HG02798 (cell line): ENCODE results near the gene KANK4.

Source experiments
- ATAC-seq: cut with Tn5 transposase; IDR thresholded peaks from one replicate; pipeline ENCODE4 v1.9.1; 2021; ENCODE audit warnings: mild to moderate bottlenecking; ENCODE audit not compliant: unreplicated experiment, poor library complexity

The KANK4 gene

DNA sequence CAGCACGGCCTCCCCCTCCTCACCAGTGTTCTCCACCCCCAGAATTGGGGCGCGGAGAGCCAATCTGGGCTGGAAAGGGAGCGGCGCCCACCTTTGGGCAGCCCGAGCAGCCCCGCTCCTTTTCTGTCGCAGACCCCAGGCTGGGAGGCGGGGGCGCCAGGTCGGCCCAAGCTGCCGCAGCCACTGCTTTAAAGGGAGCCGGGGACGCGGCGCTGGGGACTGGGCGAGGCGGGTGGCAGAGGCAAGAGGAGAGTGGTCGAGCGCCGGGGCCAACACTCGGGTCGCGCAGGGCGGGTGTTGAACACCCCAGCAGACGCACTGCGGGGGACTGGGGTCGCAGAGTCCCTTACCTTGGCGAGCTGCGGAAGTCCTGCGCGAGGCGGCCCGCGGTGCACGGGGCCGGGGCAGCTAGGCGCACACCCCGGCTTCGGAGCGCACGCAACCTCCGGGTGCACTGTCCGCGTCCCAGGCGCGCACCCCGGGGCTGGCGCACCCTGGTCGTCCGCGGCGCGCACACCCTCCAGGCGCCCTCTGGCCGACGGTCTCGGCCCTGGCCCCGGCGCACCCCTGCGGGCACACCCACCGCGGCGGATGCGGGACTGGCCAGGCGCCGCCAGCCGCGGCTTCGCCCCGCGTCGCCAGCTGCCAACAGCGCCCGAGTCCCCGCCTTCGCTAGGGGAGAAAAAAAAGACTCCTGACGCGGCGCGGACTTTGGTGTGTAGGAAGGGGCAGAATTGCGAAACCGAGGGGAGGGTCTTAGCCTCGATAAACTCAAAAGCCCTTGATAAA is at the start of gene KANK4:
KANK4 (minus strand) TSS at position 679 of the 789 bp plus-strand sequence. CDS start 37,870 bp downstream, outside the sequence.
- no peak for ATAC-seq

DNA sequence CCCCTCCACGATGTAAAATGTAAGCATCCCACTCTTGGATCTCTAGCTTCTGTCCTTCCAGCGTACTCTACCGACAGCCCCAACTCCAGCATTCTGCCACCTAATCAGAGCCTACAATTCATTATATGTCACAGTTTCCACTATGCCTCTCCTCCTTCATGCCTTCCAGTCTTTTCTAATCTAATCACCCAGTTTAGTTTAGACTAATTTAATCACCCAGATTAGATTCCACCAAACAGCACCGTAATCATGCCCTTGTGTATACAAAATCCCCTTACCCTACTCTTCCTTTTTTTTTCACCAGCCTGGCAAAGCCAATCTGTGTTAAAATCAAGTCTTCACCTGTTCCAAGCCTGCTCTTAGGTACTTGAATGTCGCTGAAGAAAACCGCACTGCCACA is 49.8 kb upstream of the KANK4 start:
- no peak for ATAC-seq

DNA sequence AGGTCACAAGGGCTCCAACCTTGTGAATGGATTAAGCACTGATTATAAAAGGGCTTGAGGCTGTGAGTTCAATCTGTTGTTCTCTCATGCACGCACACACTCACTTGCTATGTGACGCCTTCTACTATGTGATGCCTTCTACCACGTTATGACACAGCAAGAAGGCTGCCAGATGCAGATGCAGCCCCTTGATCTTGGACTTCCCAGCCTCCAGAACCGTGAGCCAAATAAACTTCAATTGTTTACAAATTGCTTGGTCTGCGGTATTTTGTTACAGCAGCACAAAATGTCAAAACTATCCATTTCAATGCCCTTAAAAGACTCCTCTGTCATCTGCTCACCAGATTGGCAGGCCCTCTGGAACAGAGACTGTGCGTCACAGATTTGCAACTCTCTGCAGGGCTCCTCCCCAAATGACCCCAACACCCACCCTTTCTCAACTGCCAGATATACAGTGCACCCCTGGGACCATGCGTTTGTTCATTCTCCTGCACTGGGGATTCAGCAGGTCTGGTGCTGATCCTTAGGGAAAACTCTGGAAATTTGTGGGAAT is 47.8 kb upstream of the KANK4 start:
- ATAC-seq: no peak

DNA sequence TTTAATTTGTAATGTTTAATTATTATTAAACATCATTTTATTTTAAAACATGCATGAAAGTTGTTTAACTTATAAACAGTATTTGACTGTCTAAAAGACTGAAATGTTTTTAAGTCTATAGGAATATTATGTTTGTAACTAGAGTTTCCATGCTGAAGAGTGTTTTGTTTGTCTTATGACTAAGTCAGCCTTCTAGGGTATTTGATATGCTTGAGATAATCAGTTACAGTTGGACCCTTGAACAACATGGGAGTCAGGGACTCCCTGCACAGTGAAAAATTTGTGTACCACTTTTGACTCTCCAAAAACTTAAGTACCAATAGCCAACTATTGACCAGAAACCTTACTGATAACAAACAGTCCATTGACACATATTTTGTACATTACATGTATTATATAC is 45.5 kb upstream of the KANK4 start:
- ATAC-seq: no peak

DNA sequence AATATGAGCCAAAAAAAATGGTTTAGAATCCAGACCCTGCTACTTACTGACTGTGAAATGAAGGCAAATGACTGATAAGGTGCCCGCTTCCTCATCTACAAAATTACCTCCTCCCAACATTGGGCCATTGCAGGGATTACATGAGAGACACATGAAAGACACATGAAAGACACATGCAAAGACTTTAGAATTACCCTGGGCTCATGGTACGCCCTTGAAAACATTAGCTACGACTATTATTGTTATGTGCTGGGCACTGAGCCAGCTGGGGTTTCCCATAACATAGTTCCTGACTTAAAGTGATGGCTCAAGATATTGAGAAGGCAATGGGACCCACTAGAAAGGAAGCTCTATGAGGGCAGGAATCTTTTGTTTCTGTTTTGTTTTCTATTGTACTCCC is 43.7 kb upstream of the KANK4 start:
- ATAC-seq: no peak

DNA sequence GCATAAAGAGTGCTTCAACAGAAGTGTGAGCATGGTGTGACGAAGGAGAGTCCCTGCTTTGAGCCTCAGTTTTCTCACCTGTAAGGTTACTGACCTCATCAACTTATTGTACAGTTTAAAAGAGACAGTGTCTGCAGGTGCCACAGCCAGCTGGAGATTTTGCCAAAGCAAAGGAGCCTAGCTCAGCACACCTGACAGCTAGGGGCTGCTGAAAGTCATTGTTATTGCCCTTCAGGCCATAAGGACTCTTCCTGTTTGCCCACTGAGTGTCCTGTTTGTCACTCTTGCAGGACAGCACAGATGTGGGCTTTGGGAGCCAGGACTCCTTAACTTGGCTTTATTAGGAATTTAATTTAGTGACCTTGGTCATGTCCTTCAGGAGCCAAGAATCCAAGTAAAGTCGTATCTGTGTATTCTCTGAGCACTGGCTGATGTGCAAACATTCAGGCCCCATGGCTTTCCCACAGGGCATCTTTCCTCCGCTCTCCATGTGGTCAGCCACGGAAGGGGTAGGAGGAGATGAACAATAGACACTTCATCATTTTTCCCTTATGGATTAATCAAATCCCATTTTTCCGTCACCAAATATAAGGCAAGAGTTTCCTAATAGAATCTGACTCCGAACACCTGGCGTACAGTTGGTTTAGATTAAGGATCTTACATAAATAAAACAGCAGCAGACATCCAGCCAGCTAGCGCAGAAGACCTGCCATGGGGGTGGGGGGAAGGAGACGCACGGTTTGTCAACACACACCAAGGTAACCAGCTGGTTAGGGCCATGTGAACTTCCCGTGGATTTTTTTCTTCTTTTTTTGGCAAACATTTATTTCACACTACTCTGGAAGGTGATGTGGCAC is 43.1 kb upstream of the KANK4 start:
- ATAC-seq: no peak

DNA sequence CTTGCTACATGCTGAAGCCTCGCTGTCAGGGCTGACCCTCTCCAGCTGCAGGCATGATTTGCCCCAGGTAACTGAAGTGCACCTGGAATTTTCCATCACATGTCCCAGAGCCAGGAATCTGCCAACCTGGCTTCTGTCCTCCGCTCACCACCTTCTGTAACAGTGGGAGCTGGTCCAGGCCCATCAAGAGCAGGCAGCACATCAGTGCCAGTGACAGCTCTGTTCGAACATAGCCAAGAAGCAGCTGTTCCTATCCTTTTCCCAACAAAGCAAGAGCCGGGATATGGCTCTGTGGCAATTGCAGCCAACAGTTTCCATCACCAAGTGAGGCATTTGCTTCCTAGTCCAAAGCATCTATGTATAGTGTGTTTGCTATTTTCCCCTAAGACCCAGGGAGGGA is 42.2 kb upstream of the KANK4 start:
- no peak for ATAC-seq

DNA sequence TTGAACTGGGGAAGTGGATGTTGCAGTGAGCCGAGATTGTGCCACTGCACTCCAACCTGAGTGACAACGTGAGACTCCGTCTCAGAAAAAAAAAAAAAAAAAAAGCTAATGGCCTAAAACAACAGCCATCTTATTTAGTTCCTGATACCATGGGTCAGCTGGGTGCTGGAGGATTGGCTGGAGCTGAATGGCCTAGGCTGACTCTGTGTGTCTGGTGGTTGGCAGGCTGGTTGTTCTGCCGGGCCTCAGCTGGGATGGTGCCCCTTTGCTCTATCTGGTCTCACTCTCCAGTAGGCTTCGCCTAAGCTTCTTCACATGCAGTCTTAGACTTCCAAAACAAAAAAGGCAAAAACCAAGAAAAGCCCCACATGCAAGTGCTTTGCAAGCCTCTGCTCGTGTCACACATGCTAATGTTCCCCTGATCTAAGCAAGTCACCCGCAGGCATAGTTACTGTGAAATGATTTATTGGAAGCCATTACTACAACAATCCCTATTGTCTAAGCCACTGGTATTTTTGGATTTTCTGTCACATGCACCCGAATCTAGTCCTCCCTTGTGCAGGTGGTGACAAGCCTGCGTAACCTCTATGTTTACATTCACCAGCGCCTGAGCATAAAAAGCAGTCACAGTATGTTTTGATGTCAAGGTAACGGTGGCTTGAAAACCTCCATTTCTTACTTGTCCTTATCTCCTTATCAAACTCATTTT is 39.6 kb upstream of the KANK4 start:
- no peak for ATAC-seq

DNA sequence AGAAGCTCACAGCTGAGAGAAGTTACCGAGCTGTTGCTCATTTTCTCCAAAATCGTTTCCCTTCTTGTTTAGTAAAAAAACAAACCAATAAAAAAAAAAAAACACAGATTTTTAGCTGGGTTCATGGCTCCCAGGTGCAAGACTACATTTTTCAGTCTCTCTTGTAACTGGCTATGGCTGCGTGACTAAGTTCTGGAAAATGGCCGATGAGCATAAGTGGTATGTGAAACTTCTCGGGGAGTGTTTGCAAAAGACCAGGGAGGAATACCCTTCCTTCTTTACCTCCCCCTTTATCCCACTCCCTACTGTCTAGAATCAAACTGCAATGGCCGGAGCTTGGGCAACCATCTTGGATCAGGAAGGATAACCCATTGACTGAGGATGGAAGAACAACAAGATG is 38.7 kb upstream of the KANK4 start:
- no peak for ATAC-seq

DNA sequence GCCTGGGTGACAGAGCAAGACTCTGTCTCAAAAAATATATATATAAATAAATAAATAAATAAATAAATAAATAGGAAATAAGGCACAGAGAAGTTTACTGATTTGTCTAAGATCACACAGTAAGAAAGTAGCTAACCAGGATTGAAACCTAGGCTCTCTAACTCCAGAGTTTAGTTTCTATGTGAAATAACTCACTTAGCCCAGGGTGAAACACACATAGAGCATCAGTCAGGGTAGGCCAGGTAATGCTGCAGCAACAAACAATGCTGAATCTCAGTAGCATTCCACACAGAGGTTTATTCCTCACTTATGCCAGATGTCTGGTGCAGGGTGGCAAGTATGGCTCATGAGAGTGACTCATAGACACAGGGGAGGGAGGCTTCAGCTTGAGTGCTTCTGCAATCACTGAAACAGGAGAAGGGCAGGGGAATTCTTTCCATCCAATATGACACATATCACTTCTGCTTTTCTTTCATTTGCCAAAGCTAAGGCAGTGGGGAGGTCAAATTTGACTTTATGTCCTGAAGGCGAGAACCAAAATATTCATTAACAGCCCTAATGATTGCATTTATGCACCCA is 37.1 kb upstream of the KANK4 start:
- ATAC-seq: peak; percentile 67

DNA sequence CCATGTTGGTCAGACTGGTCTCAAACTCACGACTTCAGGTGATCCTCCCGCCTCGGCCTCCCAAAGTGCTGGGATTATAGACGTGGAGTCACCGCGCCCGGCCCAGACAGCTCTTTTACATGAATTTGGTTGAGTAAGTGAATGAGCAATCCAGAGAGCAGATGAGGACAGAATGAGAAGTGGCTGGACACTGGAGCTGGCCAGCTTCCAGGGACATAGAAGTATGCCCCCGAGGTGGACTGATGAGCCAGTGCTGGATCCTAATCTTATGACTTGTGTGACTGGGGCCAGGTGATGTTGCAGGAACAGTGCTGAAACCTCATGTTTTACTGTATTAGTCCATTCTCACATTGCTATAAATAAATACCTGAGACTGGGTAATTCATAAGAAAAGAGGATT is 35.9 kb upstream of the KANK4 start:
- ATAC-seq: no peak

DNA sequence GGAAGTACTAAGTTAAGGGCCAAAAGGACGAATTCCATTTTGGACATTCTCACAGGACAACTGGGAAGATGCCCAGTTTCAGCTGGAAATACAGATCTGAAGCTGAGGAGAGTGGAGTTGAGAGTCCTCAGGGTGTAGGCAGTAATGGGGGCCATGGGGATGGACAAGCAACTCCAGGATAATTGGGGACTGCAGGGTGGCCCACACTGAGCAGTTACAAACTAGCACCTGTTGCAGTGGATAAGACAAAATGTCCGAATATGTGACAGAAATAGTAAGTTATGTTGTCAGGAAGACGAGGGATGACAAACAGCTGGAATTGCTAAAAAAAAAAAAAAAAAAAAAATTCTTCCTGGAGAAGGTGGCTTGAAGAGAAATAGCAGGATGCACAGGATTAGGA is 34.6 kb upstream of the KANK4 start:
- ATAC-seq: no peak

DNA sequence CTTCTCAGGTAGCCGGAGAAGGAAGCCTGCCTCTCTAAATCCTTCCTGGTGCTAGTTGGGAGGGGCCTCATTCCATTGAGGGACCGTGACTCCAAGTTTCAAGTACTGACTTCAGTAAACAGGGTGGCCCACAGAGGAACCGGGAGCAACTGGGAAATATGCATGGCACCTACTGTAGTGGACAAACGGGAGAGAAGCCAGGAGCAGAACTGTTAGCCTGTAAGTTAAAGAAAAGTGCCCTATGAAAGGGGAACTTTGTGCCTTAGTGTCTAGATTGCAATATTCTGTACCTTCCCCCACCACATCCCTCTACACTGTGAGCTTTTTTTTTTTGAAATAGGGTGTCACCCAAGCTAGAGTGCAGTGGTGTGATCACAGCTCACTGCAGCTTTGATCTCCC is 33.2 kb upstream of the KANK4 start:
- ATAC-seq: no peak

DNA sequence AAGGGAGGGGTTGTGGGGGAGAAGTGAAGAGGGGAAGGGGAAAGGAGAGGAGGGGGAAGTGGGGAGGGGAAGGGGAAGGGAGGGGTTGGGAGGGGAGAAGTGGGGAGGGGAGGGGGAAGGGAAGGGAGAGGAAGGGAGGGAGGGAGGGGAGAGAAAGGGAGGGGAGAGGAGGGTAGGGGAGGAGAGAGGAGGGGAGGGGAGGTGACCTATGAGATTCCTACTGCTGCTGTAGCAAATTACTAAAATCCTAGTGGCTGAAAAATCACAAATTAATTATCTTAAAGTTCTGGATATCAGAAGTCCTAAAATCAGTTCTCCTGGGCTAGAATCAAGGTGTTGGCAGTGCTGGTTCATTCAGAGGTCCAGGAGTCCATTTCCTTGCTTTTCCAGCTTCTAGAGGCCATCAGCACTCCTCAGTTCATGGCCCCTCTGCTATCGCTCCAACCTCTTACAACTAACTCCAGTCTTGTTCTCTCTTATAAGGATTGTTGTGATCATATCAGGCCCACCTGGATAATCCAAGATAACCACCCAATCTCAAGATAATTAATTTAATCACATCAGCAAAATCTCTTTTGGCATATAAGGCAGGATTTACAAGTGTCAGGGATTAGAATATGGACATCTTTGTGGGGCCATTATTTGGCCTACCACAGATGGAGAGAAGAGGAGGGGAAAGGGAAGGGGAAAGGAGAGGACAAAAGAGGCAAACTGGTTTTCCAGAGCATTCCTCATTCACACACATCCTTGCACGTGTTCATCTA is 30.4 kb upstream of the KANK4 start:
- no peak for ATAC-seq

DNA sequence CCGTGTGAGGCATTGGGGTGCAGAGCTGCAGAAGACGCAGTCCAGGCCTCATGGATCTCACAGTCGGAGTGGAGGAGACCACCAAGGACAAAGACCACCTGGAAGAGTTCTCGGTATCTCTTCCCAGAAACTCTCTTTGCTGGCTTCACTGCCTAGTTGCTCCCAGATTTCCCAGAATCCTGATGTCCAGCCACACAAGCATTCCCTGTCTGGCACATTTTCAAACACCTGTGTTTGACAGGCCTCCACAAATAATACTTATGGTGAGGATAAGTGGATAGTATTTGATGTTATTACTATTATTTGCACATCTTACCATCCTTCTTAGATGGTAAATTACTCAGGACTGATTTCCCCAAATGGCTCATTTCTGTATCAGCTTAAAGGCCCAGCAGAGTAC is 27.7 kb upstream of the KANK4 start:
- no peak for ATAC-seq

DNA sequence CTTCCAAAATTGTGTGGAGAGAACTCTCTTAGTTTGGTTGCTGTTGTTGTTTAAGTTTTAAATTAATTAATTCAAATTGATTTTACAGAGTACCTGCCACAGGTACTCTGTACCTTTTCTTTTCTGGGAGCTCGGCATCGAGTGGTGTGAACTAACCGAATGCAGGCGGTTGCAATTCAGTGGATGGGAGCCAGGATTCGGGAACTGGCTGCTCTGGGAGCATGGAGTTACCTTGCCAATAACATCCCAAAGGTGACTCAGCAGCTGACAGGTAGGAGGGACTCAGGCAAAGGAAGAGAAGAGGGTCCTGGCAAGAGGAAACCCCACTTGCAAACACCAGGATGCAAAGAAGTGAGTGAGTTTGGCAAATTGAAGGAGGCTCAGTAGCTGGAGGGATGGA is 24.7 kb upstream of the KANK4 start:
- ATAC-seq: no peak

DNA sequence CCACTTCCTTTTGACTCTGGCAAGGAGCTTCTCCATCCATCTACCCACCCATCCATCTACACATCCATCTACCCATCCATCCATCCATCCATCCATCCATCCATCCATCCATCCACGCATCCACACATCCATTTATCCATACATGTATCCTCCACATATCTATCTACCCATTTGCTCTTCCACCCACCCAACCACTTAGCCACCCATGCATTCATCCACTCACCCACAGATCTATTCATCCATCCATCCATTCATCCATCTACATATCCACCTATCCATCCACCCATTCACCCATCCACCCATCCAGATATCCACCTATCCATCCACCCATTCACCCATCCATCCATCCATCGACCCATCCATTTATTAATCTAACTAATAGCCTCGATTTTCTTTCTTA is 23.0 kb upstream of the KANK4 start:
- no peak for ATAC-seq

DNA sequence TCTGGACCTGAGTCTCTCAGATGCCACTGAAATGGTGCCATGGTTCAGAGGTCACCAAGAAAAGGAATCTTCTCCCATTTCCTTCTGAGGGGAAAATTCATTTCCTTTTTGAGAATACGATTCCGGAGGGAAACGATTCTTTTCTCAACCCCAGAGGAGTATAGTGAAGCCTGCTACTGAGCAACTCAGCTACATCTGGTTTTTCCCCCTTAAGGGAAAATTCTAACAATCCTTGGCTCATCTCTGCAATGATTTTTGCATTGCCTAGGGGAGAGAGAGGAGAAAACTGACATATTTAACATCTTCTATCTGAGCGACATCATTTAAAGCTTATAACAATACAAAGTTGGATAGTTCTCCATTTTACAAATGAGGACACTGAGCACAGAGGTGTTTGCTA is 22.4 kb upstream of the KANK4 start:
- no peak for ATAC-seq

DNA sequence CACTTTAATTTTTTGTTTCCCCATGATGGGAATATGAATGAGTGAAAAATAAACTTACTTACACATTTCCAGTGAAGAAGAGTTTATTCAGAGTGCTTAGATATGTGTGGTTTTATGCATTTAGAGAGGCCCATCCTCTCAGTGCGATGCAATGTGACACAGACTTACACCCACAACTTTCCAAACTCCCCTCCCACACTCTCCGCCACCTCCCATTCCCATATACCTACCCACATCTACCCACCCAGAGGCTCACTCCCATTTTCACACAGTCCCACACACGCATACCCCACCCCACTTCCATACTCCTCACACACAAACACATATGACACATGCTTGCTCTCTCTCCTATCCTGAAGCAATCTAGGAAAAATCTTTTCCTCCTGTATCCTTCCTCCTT is 21.9 kb upstream of the KANK4 start:
- no peak for ATAC-seq
